HG02970 (cell line): ENCODE measurements around the gene TAF11L3.
"Not testable (repeated sequence)": the region's sequence is repeated elsewhere in the genome, so short reads cannot be mapped to it uniquely, and the experiment has no call there.

Experiments used
- ATAC-seq: cut with Tn5 transposase; IDR thresholded peaks from one replicate; pipeline ENCODE4 v1.9.1; 2021; ENCODE audit warnings: mild to moderate bottlenecking, moderate library complexity, moderate number of reproducible peaks; ENCODE audit not compliant: unreplicated experiment, low FRiP score

Gene TAF11L3

GRCh38 chr5:17518067-17518466 lies at the start of gene TAF11L3:
TSS of gene TAF11L3 (plus strand) at chr5:17518367.
- ATAC-seq = not testable (repeated sequence)

- ATAC-seq = no peak
These were observed 48.1 kb upstream of the TAF11L3 start for GRCh38 chr5:17470064-17470463.

- not testable (repeated sequence) for ATAC-seq
These were observed 43.1 kb upstream of the TAF11L3 start for GRCh38 chr5:17475064-17475463.

GRCh38 chr5:17477043-17477442 lies 41.1 kb upstream of the TAF11L3 start:
- ATAC-seq = no peak

GRCh38 chr5:17477573-17478265 lies 40.4 kb upstream of the TAF11L3 start:
- ATAC-seq = no peak

- no peak for ATAC-seq
These were observed 36.8 kb upstream of the TAF11L3 start for GRCh38 chr5:17481378-17481777.

GRCh38 chr5:17482790-17483189 lies 35.4 kb upstream of the TAF11L3 start:
- no peak for ATAC-seq

- not testable (repeated sequence) for ATAC-seq
These were observed 31.5 kb upstream of the TAF11L3 start for GRCh38 chr5:17486464-17487173.

GRCh38 chr5:17487174-17487512 lies 31.0 kb upstream of the TAF11L3 start:
- ATAC-seq = no peak

GRCh38 chr5:17491257-17491656 lies 26.9 kb upstream of the TAF11L3 start:
- ATAC-seq = not testable (repeated sequence)

- ATAC-seq = no peak
These were observed 25.4 kb upstream of the TAF11L3 start for GRCh38 chr5:17492770-17493169.

- no peak for ATAC-seq
These were observed 20.7 kb upstream of the TAF11L3 start for GRCh38 chr5:17497446-17497845.

- ATAC-seq = not testable (repeated sequence)
These were observed 20.2 kb upstream of the TAF11L3 start, which contains the start of gene TAF11L2 for GRCh38 chr5:17497931-17498330. TSS of gene TAF11L2 (plus strand) at chr5:17498231.

GRCh38 chr5:17511775-17512325 lies 6.3 kb upstream of the TAF11L3 start:
- no peak for ATAC-seq

- ATAC-seq = not testable (repeated sequence)
These were observed 641 bp upstream of the TAF11L3 start for GRCh38 chr5:17517526-17517925.

GRCh38 chr5:17519508-17519907 lies 1.3 kb downstream of the TAF11L3 start:
- not testable (repeated sequence) for ATAC-seq

GRCh38 chr5:17521501-17521900 lies 3.3 kb downstream of the TAF11L3 start, which contains the start of gene TAF11L4:
TSS of gene TAF11L4 (plus strand) at chr5:17521801.
- ATAC-seq = not testable (repeated sequence)

- ATAC-seq = not testable (repeated sequence)
These were observed 6.8 kb downstream of the TAF11L3 start, which contains the start of gene TAF11L5 for GRCh38 chr5:17524935-17525334. TSS of gene TAF11L5 (plus strand) at chr5:17525235.

- not testable (repeated sequence) for ATAC-seq
These were observed 8.3 kb downstream of the TAF11L3 start for GRCh38 chr5:17526504-17526903.

- not testable (repeated sequence) for ATAC-seq
These were observed 10.2 kb downstream of the TAF11L3 start, which contains the start of gene TAF11L6 for GRCh38 chr5:17528369-17528768. TSS of gene TAF11L6 (plus strand) at chr5:17528669.
